ENCODE results near the gene SHC4.
"Not testable (repeated sequence)": the region's sequence is repeated elsewhere in the genome, so short reads cannot be mapped to it uniquely, and the experiment has no call there.

Gene SHC4

GRCh38 chr15:48877630-48878595 is 85.8 kb downstream of the SHC4 start, which contains the start of gene EID1:
Gene EID1 (plus strand): TSS chr15:48878134. CDS start chr15:48878177, 43 bp downstream.
- peak; percentile 80 to 83 for DNase-seq

DNA sequence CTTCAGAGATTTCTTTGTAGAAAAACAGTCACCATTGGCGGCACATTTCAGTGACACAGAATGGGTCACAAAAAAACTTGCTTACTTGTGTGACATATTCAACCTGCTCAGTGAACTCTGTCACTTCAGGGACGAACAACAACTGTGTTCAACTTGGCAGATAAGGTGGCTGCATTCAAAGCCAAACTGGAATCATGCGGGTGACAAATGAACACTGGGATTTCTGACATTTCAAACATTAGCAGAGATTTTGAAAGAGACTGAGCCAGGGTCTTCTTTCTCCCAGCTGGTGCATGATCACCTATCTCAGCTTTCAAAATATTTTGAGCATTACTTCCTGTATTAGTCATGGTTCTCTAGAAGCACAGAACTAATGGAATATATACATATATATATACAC is 87.7 kb downstream of the SHC4 start:
- DNase-seq = no peak

GRCh38 chr15:48875241-48875960 is 88.3 kb downstream of the SHC4 start:
- no peak for DNase-seq

- no peak for DNase-seq
Observed at GRCh38 chr15:48872632-48873031, 91.1 kb downstream of the SHC4 start.

- no peak for DNase-seq
Observed at GRCh38 chr15:48871542-48871941, 92.2 kb downstream of the SHC4 start.

GRCh38 chr15:48869966-48870365 is 93.8 kb downstream of the SHC4 start:
- DNase-seq = no peak

- DNase-seq = no peak
Observed at GRCh38 chr15:48868536-48868935, 95.2 kb downstream of the SHC4 start.

- no peak for DNase-seq
Observed at GRCh38 chr15:48868023-48868422, 95.7 kb downstream of the SHC4 start.

GRCh38 chr15:48866141-48866563 is 97.6 kb downstream of the SHC4 start:
- no peak for DNase-seq

DNA sequence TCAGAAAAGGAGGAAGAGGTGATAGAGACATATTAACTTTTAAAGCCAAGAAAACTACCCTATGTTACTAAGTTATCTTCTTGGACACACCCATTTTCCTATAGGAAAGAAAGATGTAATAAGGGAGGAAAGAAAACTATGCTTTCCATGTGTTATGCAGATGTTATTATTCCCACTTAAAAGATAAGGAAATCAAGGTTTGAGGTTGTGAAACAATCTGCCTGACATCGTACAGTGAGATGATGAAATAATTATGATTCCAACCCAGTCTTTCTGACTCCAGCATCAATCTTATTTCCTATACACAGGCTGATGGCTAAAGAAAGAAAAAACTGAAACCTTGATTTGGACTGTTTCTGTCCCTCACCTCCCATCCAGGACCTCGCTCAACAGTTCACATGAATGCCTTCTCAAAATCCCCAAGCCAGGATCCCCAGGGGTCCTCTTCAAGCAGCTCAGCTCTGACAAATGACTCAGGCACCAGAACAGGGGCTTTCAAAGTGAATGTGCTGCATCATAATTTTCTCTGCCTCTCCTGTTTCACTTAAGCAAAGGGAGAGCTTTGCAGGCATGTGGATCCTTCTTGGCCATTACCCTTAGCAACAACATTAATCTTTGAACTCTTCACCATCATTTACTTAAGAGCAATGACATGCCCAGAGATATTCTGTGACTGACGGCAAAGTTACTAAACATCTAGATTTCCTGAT is 98.2 kb downstream of the SHC4 start:
- no peak for DNase-seq

- DNase-seq = no peak
Observed at GRCh38 chr15:48862705-48863104, 101.0 kb downstream of the SHC4 start.

DNA sequence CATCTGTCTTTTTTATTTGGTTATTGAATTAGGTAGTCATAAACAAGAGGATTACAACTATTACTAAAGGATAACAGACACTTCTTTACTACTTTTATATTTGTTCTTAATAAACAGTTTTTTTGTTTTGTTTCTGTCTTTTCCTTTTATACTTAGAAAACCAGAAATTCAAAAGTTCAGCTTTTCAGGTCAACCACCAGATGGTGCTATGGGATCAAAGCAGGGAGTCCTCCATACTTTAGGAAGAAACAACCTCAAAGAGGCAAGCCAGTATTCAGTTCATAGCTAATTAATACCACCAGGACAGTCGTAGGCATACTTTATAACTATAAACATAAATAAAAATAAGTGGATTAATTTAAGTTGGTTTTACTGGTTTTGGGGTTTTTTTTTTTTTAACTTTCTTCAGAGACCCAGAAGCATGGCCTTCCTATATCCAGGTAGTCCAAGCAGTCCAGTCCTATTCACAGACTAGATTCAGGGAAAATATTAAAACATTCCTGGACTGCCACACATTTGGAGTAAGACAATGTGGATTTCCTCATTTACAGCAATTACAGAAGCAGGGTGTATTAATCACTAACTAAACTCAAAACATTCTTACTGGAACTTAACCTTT is 101.8 kb downstream of the SHC4 start:
- peak in 1 of 2 donors; percentile 49 for DNase-seq

GRCh38 chr15:48859426-48859825 is 104.3 kb downstream of the SHC4 start:
- DNase-seq = no peak

DNA sequence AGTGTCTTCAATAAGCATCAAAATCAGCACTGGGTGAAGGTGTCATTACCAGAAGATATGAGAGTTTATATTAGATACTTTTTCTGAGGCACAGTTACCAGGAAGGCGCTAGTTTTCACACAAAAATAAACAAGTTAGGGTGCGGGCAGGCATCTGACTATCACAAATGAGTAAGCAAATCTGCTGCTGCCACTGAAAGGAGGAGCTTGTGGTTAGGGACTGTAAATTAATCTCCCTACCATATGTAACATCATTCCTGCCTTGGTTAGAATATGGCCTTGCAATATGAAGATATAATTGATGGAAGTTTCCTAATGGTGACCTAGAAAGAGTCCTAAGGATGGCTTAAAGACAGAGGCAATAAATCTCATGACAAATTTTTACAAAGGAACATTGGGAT is 105.3 kb downstream of the SHC4 start:
- DNase-seq = peak in 1 of 2 donors; percentile 7

DNA sequence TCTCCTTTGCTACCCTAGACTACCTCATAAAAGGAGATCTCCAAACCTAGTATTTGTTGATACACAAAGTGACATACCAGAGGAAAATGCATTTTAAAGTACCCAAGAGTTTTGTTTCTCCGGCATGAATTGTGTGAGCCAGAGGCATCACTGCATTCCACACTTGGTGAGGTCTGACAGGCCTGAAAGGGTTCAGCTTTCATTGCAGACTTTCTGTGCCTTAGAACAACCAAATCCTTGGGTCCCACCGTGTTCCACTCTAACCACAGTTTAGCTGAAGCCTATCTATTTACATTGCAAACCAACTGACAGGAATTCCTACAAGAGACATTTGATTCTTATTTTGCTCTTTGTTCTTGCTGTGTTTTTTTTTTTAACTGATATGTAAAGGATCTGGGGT is 106.8 kb downstream of the SHC4 start:
- DNase-seq = no peak

DNA sequence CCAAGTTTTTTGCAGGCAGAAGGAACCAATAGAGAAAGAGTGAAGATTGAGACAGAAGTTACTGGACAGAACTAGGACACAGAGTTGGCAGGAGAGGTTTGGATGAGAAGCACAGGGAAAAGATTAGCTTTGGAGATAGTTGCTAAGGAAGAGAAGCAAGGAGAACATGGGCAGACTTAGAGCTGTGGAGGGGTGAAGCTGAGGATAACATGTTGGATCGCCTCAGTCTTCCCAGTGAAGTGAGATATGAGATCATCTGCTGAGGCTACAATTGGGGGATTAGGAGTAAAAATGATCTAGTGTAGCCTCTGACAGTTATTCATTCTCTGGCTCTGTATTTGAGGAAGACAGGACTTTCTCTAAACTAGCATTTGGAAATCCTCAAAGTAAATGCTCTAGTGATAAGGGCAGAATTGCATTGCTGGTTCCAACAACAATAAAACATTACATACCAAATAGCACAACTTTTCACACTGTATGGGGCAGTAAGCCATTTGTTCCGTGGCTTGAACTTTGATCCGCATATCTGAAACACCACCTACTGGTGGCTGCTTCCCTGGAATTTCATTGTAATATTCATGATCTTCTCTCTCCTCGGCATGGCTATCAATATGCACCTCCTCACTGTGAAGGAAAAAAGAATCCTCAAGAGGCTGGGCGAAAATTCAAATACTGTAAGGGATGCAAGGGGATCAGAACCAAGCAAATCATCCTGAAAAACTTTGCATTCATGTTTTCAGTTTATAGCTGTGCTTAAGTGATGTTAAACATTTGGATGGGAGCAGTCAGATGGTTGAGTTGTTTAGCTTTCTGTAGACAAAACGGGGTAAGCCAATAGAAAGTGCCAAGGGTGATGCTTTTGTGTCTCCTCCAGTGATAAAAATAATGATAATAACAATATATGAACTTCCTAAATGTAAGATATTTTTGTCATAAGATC is 107.9 kb downstream of the SHC4 start:
- no peak for DNase-seq

- DNase-seq = not testable (repeated sequence)
Observed at GRCh38 chr15:48854434-48854833, 109.3 kb downstream of the SHC4 start.

DNA sequence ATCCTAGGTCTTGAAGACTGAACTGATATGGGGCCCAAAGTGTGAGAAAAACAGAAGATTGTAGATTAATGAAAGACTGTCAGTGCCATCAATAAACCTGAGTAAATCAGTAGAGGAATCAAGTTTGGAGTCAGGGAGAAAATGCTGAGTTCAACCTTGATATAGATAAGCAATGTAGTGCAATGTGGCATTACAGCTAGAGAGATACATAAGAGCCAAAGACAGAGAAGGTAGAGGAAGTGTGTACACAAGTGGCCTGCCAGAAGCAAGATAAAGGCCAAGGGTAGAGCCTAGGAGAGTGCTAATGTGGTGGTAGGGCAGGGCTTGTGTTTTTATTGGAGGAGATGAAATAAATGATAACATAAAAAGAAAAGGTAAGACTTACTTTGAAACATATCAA is 111.8 kb downstream of the SHC4 start:
- no peak for DNase-seq

- no peak for DNase-seq
Observed at GRCh38 chr15:48850648-48851047, 113.1 kb downstream of the SHC4 start.

GRCh38 chr15:48845123-48845522 is 118.6 kb downstream of the SHC4 start:
- no peak for DNase-seq

GRCh38 chr15:48842501-48842900 is 121.2 kb downstream of the SHC4 start:
- DNase-seq = no peak

DNA sequence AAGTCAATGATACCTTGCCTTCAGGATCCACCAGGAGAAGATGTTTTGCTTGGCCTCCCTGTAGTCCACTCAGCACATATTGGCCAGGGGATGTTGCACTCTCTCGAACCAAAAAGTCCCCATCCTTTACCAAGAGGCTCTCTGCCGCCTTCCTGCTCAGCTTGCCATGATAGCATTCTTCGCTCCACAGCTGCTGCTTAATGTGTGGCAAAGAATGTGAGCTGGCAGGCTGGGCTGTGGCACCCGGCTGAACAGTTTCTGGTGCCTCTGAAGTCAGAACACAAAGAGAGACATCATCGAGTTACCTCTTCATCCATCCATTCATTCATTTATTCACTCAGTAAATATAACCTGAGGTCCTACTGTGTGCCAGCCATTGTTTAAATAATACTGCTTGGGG is 129.0 kb downstream of the SHC4 start:
- DNase-seq = no peak

Measured in bone marrow (tissue), 2 donors.